NCI-H1417 treated with DMSO at 0.1 percent for 48 hours (cell line): ENCODE results near the gene CTTN.
A peak's percentile ranks its signal among the peaks of the same experiment; 100 is the strongest.
"Not testable (repeated sequence)": the region's sequence is repeated elsewhere in the genome, so short reads cannot be mapped to it uniquely, and the experiment has no call there.

Experiments
- DNase-seq: peaks from one replicate; lab custom pipeline; 2025; lab: John Stamatoyannopoulos, UW

The CTTN gene

GRCh38 chr11:70454197-70454767 lies 56.0 kb downstream of the CTTN start:
- DNase-seq, result no peak

GRCh38 chr11:70454811-70455210 lies 56.5 kb downstream of the CTTN start:
- not testable (repeated sequence) for DNase-seq

- DNase-seq, result no peak
Measured at GRCh38 chr11:70455354-70455753, 57.0 kb downstream of the CTTN start.

- DNase-seq, result no peak
Measured at GRCh38 chr11:70456921-70457532, 58.7 kb downstream of the CTTN start.

- DNase-seq, result no peak
Measured at GRCh38 chr11:70458736-70459135, 60.4 kb downstream of the CTTN start.

- no peak for DNase-seq
Measured at GRCh38 chr11:70460111-70460510, 61.8 kb downstream of the CTTN start.

- no peak for DNase-seq
Measured at GRCh38 chr11:70460964-70461363, 62.6 kb downstream of the CTTN start.

GRCh38 chr11:70462818-70463477 lies 64.6 kb downstream of the CTTN start:
- DNase-seq, result no peak

GRCh38 chr11:70463478-70464255 lies 65.3 kb downstream of the CTTN start:
- no peak for DNase-seq

GRCh38 chr11:70464509-70465361 lies 66.4 kb downstream of the CTTN start:
- no peak for DNase-seq

- DNase-seq, result no peak
Measured at GRCh38 chr11:70466154-70466553, 67.8 kb downstream of the CTTN start.

GRCh38 chr11:70466596-70466995 lies 68.3 kb downstream of the CTTN start:
- DNase-seq, result no peak

- DNase-seq, result peak; percentile 14
Measured at GRCh38 chr11:70467201-70468085, 69.1 kb downstream of the CTTN start.

GRCh38 chr11:70468256-70469195 lies 70.2 kb downstream of the CTTN start:
- no peak for DNase-seq

GRCh38 chr11:70470127-70470526 lies 71.8 kb downstream of the CTTN start:
- DNase-seq, result no peak

GRCh38 chr11:70471254-70471653 lies 72.9 kb downstream of the CTTN start:
- DNase-seq, result no peak

- DNase-seq, result no peak
Measured at GRCh38 chr11:70472240-70472639, 73.9 kb downstream of the CTTN start.

- DNase-seq, result no peak
Measured at GRCh38 chr11:70473186-70473872, 75.0 kb downstream of the CTTN start.
